Chondrocyte (in vitro differentiated cells): ENCODE results near the gene ZC2HC1C. TPM values are rescaled to one million over a fixed set of nuclear protein-coding genes. Genes with fewer than 3 reads are reported as not detected.
A peak's percentile ranks its signal among the peaks of the same experiment; 100 is the strongest.

Experiments used
- DNase-seq: peaks from one replicate; pipeline ENCODE4 v3.0.0; 2021; ENCODE audit warnings: mixed read lengths, low spot score
- H3K27ac Mint-ChIP-seq: one replicate; pipeline ENCODE4 v1.8.0; 2021; ENCODE audit warnings: mild to moderate bottlenecking, moderate library complexity, mixed read lengths; ENCODE audit not compliant: unreplicated experiment
- H3K27me3 Mint-ChIP-seq: 2 replicates; pipeline ENCODE4 v1.8.0; 2021; ENCODE audit warnings: low read depth, mixed read lengths
- H3K36me3 Mint-ChIP-seq: 2 replicates; pipeline ENCODE4 v1.8.0; 2021; ENCODE audit warnings: low read depth, mixed read lengths
- H3K4me1 Mint-ChIP-seq: 2 replicates; pipeline ENCODE4 v1.8.0; 2021; ENCODE audit warnings: low read depth, mild to moderate bottlenecking, mixed read lengths
- H3K4me3 Mint-ChIP-seq: one replicate; pipeline ENCODE4 v1.8.0; 2021; ENCODE audit warnings: mild to moderate bottlenecking, moderate library complexity, mixed read lengths; ENCODE audit not compliant: unreplicated experiment
- H3K9me3 Mint-ChIP-seq: 2 replicates; pipeline ENCODE4 v1.8.0; 2021; ENCODE audit warnings: low read depth, mixed read lengths
- CTCF ChIP-seq: fragments of 200-600 bp; sonication (generic); IDR thresholded peaks from 2 replicates; pipeline ENCODE4 v1.5.0; 2021; ENCODE audit warnings: antibody characterized with exemption, mild to moderate bottlenecking, moderate library complexity
- total RNA-seq: library from RNA; stranded (reverse); gene quantifications from 3 replicates; pipeline ENCODE4 v1.2.1, GENCODE V29; 2021

The ZC2HC1C gene
- total RNA-seq, 1 donor from 2014 or later: 0.62 TPM

DNA sequence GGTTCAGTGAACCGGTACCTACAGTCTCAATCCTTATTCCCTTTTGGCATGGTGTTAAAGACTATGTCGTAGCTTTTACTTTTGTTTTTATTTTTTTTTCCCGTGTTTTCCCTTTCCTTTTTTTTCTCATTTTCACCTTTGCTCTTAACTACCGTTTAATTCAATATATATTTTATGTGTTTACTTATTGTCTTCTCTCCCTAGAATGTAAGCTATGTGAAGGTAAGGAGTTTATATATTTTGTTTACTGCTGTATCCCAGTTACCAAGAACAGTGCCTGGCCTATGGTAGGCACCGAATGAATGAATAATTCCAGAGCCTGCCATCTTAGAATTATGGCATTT lies 17.9 kb upstream of the ZC2HC1C start:
- DNase-seq: no peak
- TF ChIP-seq CTCF: no peak
- no peaks in the 10 kb centered on the region for H3K27me3 Mint-ChIP-seq
- no peaks in the 10 kb centered on the region for H3K9me3 Mint-ChIP-seq
- peaks cover 1% of the 10 kb centered on the region for H3K36me3 Mint-ChIP-seq
- H3K4me1 Mint-ChIP-seq: peaks cover 18% of the 10 kb centered on the region
- peak overlapping the region; percentile 96 for H3K27ac Mint-ChIP-seq
- peak overlapping the region; percentile 91 for H3K4me3 Mint-ChIP-seq

GRCh38 chr14:75053396-75054291 lies 15.8 kb upstream of the ZC2HC1C start:
- H3K4me3 Mint-ChIP-seq: no peak overlapping the region
- no peak for DNase-seq
- no peaks in the 10 kb centered on the region for H3K27me3 Mint-ChIP-seq
- peaks cover 1% of the 10 kb centered on the region for H3K36me3 Mint-ChIP-seq
- H3K27ac Mint-ChIP-seq: no peak overlapping the region
- TF ChIP-seq CTCF: no peak
- no peaks in the 10 kb centered on the region for H3K9me3 Mint-ChIP-seq
- peaks cover 18% of the 10 kb centered on the region for H3K4me1 Mint-ChIP-seq

DNA sequence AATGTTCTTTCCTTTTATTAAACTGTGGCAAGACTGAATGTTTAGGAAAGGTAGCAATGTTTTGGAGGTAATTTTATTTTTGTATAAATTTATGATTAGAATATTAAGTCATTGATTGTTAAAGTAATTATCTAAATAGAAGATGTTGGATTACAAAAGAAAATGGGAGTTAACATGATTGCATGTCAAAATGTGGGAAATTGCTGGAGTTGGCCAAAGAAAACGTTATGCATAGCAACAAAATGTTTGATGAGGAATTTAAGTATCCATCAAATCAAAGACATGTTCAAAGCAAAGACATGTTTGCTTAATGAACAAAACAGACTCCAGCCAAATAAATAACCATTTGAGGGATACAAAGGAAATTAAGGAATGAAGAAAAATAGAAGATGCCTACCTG lies 15.0 kb upstream of the ZC2HC1C start:
- TF ChIP-seq CTCF: no peak
- Mint-ChIP-seq H3K27ac (no peak overlapping the region), H3K9me3 (no peaks in the 10 kb centered on the region), H3K36me3 (peaks cover 1% of the 10 kb centered on the region), H3K4me3 (no peak overlapping the region), H3K27me3 (no peaks in the 10 kb centered on the region), H3K4me1 (peaks cover 20% of the 10 kb centered on the region)
- no peak for DNase-seq

DNA sequence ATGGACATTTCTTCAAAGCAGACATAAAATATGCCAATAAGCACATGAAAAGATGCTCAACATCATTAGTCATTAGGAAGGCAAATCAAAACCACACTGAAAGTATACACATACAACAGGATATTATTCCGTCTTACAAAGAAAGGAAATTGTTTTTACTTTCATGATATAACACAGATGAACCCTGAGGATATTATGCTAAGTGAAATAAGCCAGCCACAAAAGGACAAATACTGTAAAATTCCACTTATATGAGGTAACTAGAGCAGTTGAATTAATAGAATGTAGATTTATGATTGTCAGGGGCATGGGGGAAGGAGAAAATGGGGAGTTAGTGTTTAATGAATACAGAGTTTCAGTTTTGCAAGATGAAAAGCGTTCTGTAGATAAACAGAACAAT lies 9.8 kb upstream of the ZC2HC1C start:
- no peak for DNase-seq
- Mint-ChIP-seq H3K27ac (peak overlapping the region; percentile 42), H3K27me3 (no peaks in the 10 kb centered on the region), H3K4me3 (no peak overlapping the region), H3K36me3 (peaks cover 6% of the 10 kb centered on the region), H3K4me1 (peaks cover 23% of the 10 kb centered on the region), H3K9me3 (peaks cover 2% of the 10 kb centered on the region)
- no peak for TF ChIP-seq CTCF

GRCh38 chr14:75060420-75060819 lies 9.0 kb upstream of the ZC2HC1C start:
- Mint-ChIP-seq H3K4me1 (peaks cover 23% of the 10 kb centered on the region), H3K36me3 (peaks cover 6% of the 10 kb centered on the region), H3K4me3 (no peak overlapping the region), H3K9me3 (peaks cover 2% of the 10 kb centered on the region), H3K27ac (no peak overlapping the region), H3K27me3 (no peaks in the 10 kb centered on the region)
- TF ChIP-seq CTCF: no peak
- no peak for DNase-seq
